Endometrium (tissue), 2 donors: ENCODE data around the gene SDK1.
A peak's percentile ranks its signal among the peaks of the same experiment; 100 is the strongest.

Experiments
- FAIRE-seq: peaks from 2 replicates; lab custom pipeline; 2012; peaks lifted over from hg19 to GRCh38; lab: Jason Lieb, UNC
- donor health status: control.
- donor health status: control.

The SDK1 gene

GRCh38 chr7:3892157-3892556 is 591.1 kb downstream of the SDK1 start:
- FAIRE-seq, result no peak

GRCh38 chr7:3892686-3893085 is 591.6 kb downstream of the SDK1 start:
- no peak for FAIRE-seq

GRCh38 chr7:3893151-3893788 is 592.2 kb downstream of the SDK1 start:
- no peak for FAIRE-seq

GRCh38 chr7:3893789-3894153 is 592.7 kb downstream of the SDK1 start:
- FAIRE-seq, result no peak

GRCh38 chr7:3895341-3896116 is 594.5 kb downstream of the SDK1 start:
- FAIRE-seq, result peak; percentile 68

- no peak for FAIRE-seq
Measured at GRCh38 chr7:3896169-3896765, 595.2 kb downstream of the SDK1 start.

GRCh38 chr7:3897430-3898372 is 596.6 kb downstream of the SDK1 start:
- FAIRE-seq, result peak; percentile 82

- FAIRE-seq, result no peak
Measured at GRCh38 chr7:3899559-3899991, 598.5 kb downstream of the SDK1 start.

GRCh38 chr7:3908153-3908552 is 607.1 kb downstream of the SDK1 start:
- FAIRE-seq, result no peak

GRCh38 chr7:3909128-3909527 is 608.1 kb downstream of the SDK1 start:
- no peak for FAIRE-seq

- no peak for FAIRE-seq
Measured at GRCh38 chr7:3910054-3910453, 609.0 kb downstream of the SDK1 start.

- FAIRE-seq, result no peak
Measured at GRCh38 chr7:3911685-3912084, 610.6 kb downstream of the SDK1 start.

GRCh38 chr7:3912291-3912690 is 611.2 kb downstream of the SDK1 start:
- FAIRE-seq, result no peak

- FAIRE-seq, result no peak
Measured at GRCh38 chr7:3914051-3914775, 613.2 kb downstream of the SDK1 start.

- FAIRE-seq, result no peak
Measured at GRCh38 chr7:3915337-3915878, 614.4 kb downstream of the SDK1 start.

- FAIRE-seq, result no peak
Measured at GRCh38 chr7:3916146-3916545, 615.1 kb downstream of the SDK1 start.

- FAIRE-seq, result no peak
Measured at GRCh38 chr7:3917436-3917835, 616.4 kb downstream of the SDK1 start.

GRCh38 chr7:3918576-3918975 is 617.5 kb downstream of the SDK1 start:
- no peak for FAIRE-seq

- no peak for FAIRE-seq
Measured at GRCh38 chr7:3922175-3922635, 621.2 kb downstream of the SDK1 start.

- no peak for FAIRE-seq
Measured at GRCh38 chr7:3923307-3923918, 622.4 kb downstream of the SDK1 start.

GRCh38 chr7:3924277-3924676 is 623.2 kb downstream of the SDK1 start:
- FAIRE-seq, result no peak
